Measurements from ENCODE around the gene F12. TPM values are rescaled to one million over a fixed set of nuclear protein-coding genes. Genes with fewer than 3 reads are reported as not detected.
"Not testable (repeated sequence)": the region's sequence is repeated elsewhere in the genome, so short reads cannot be mapped to it uniquely, and the experiment has no call there.

Gene F12
- total RNA-seq, 5 donors from 2014 or later (not counting 1 experiment from before 2014, with no cell fraction given): 0.28 to 0.98 (median 0.42) TPM; not detected in 1

DNA sequence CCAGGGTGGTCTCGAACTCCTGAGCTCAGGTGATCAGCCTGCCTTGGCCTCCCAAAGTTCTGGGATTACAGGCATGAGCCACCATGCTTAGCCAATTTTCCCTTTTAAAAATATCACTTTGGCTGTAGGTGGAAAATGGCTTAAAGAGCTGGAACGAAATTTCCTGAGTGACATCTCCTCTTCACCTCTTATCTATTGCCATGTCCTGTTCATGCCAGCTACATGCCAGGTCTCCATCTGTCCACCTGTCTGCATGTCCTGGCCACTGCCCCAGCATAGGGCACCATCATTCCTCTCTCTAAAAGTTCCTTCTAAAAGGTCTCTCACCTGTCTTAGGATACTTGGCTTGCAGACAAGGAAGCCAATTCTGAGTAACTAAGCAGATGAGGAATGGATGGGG lies 14.3 kb upstream of the F12 start:
- Histone ChIP-seq H3K27me3 (replicated peaks in 1 of 2; ENCODE audit: control insufficient read depth in 2 of 2, extremely low read depth in 1 of 2, insufficient read depth in 2 of 2, low read length in 1 of 2) (no peaks in the 10 kb centered on the region), H3K36me3 (ENCODE audit: control insufficient read depth in 2 of 2, extremely low read depth in 1 of 2, insufficient read depth in 1 of 2, low read length in 1 of 2) (peaks cover 0 to 10% of the 10 kb centered on the region in 2 donors), H3K4me1 (ENCODE audit: control insufficient read depth in 1 of 2, extremely low read depth in 1 of 2, insufficient read depth in 2 of 2, low read length in 2 of 2) (peaks cover 14 to 38% of the 10 kb centered on the region in 2 experiments), H3K9me3 (no peaks in the 10 kb centered on the region), H3K27ac (ENCODE audit: low read length) (no peak overlapping the region), H3K4me3 (ENCODE audit: control insufficient read depth in 1 of 2, extremely low read depth in 1 of 2, low read length in 1 of 2) (no peak overlapping the region)
- ChIA-PET POLR2A (no interaction called here), CTCF (no interaction called here)
- Mint-ChIP-seq H3K36me3 (no peaks in the 10 kb centered on the region), H3K9me3 (no peaks in the 10 kb centered on the region), H3K27me3 (no peaks in the 10 kb centered on the region), H3K27ac (no peak overlapping the region), H3K4me3 (no peak overlapping the region), H3K4me1 (peaks cover 25 to 33% (median 30%) of the 10 kb centered on the region in 3 donors)
- ATAC-seq (replicated peaks in 1 of 4): no peak
- 100% methylated on average over 1 of the region's 2 CpGs for WGBS (ENCODE audit: insufficient coverage)
- no peak for DNase-seq

DNA sequence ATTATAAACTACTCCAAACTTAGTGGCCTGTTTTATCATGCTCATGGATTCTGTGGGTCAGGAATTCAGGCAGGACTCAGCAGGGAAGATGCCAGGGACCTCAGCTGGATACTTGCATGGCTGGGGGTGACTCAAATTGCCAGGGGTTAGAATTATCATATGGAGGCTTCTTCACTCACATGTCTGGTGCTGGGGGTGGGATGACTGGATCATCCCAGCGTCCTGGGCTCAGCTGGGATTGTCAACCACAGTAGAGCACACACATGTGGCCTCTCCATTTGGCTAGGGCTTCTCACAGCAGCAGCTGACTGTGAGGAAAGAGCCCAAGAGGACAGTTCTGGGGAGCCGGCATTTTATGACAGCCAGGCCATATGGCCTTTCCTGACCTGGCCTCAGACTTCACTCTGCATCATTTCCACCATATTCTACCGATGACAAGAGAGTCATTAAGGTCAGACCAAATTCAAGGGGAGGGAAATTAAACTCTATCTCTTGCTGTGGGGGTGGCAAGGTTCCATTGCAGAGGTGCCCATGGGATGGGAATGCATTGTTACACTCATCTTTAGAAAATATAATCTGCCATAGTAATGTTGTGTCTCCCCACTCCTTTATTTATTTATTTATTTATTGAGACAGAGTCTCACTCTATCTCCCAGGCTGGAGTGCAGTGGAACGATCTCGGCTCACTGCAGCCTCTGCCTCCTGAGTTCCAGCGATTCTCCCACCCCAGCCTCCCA lies 11.9 kb upstream of the F12 start:
- ChIA-PET POLR2A (no interaction called here), CTCF (interaction anchor here in 1 of 2 donors (1.2 kb wide), 1 partner anchor 13 kb away, joined by 3 read pairs; no protein-coding TSS in a partner anchor)
- Mint-ChIP-seq H3K27ac (no peak overlapping the region), H3K4me1 (peaks cover 12 to 23% (median 18%) of the 10 kb centered on the region in 3 donors), H3K27me3 (no peaks in the 10 kb centered on the region), H3K9me3 (no peaks in the 10 kb centered on the region), H3K4me3 (no peak overlapping the region), H3K36me3 (no peaks in the 10 kb centered on the region)
- H3K4me3 ChIP-seq (ENCODE audit: control insufficient read depth in 1 of 2, extremely low read depth in 1 of 2, low read length in 1 of 2): no peak overlapping the region
- no peak for ATAC-seq (replicated peaks in 1 of 4)
- no peak for DNase-seq
- peaks cover 10 to 26% of the 10 kb centered on the region in 2 experiments for H3K4me1 ChIP-seq (ENCODE audit: control insufficient read depth in 1 of 2, extremely low read depth in 1 of 2, insufficient read depth in 2 of 2, low read length in 2 of 2)
- no peaks in the 10 kb centered on the region for H3K9me3 ChIP-seq
- WGBS (ENCODE audit: insufficient coverage): no CpG with 5 or more reads among the region's 6 CpGs
- no peaks in the 10 kb centered on the region for H3K36me3 ChIP-seq (ENCODE audit: control insufficient read depth in 2 of 2, extremely low read depth in 1 of 2, insufficient read depth in 1 of 2, low read length in 1 of 2)
- no peaks in the 10 kb centered on the region for H3K27me3 ChIP-seq (replicated peaks in 1 of 2; ENCODE audit: control insufficient read depth in 2 of 2, extremely low read depth in 1 of 2, insufficient read depth in 2 of 2, low read length in 1 of 2)
- no peak overlapping the region for H3K27ac ChIP-seq (ENCODE audit: low read length)

DNA sequence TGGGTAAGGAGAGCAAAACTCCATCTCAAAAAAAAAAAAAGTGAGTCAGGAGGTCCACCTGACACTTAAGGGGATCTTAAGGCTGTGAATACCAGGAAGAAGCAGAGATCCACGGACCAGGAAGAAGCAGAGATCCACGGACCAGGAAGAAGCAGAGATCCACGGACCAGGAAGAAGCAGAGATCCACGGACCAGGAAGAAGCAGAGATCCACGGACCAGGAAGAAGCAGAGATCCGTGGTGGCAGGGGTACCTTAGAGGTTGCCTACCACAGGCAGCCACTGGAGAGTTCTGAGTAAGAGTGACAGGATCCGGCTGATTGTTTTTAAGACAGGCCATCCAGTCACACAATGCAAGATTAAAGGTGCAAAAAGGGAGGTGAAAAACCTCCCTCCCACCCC lies 11.1 kb upstream of the F12 start:
- peaks cover 9 to 24% of the 10 kb centered on the region in 2 experiments for H3K4me1 ChIP-seq (ENCODE audit: control insufficient read depth in 1 of 2, extremely low read depth in 1 of 2, insufficient read depth in 2 of 2, low read length in 2 of 2)
- H3K27ac ChIP-seq (ENCODE audit: low read length); ATAC-seq (replicated peaks in 1 of 4); H3K9me3 ChIP-seq; DNase-seq; H3K4me3 ChIP-seq (ENCODE audit: control insufficient read depth in 1 of 2, extremely low read depth in 1 of 2, low read length in 1 of 2); H3K27me3 ChIP-seq (replicated peaks in 1 of 2; ENCODE audit: control insufficient read depth in 2 of 2, extremely low read depth in 1 of 2, insufficient read depth in 2 of 2, low read length in 1 of 2); POLR2A ChIA-PET; H3K36me3 ChIP-seq (ENCODE audit: control insufficient read depth in 2 of 2, extremely low read depth in 1 of 2, insufficient read depth in 1 of 2, low read length in 1 of 2); H3K9me3 Mint-ChIP-seq; H3K27me3 Mint-ChIP-seq; H3K27ac Mint-ChIP-seq; CTCF ChIA-PET; H3K4me3 Mint-ChIP-seq; H3K36me3 Mint-ChIP-seq: not testable (repeated sequence)
- 87% methylated on average over 6 of the region's 7 CpGs for WGBS (ENCODE audit: insufficient coverage)
- H3K4me1 Mint-ChIP-seq: peaks cover 8 to 20% (median 15%) of the 10 kb centered on the region in 3 donors

- no CpG with 5 or more reads among the region's 3 CpGs for WGBS (ENCODE audit: insufficient coverage)
- no peak overlapping the region for H3K27ac Mint-ChIP-seq
- ChIA-PET POLR2A (interaction anchor here in 1 of 2 donors (0.6 to 0.8 kb wide), 2 partner anchors 8 to 11 kb away, joined by 4 to 5 read pairs; no protein-coding TSS in a partner anchor), CTCF (no interaction called here)
- no peak overlapping the region for H3K4me3 Mint-ChIP-seq
- H3K36me3 Mint-ChIP-seq: no peaks in the 10 kb centered on the region
- Histone ChIP-seq H3K36me3 (ENCODE audit: control insufficient read depth in 2 of 2, extremely low read depth in 1 of 2, insufficient read depth in 1 of 2, low read length in 1 of 2) (no peaks in the 10 kb centered on the region), H3K4me1 (ENCODE audit: control insufficient read depth in 1 of 2, extremely low read depth in 1 of 2, insufficient read depth in 2 of 2, low read length in 2 of 2) (peaks cover 4 to 20% of the 10 kb centered on the region in 2 experiments), H3K9me3 (no peaks in the 10 kb centered on the region), H3K27me3 (replicated peaks in 1 of 2; ENCODE audit: control insufficient read depth in 2 of 2, extremely low read depth in 1 of 2, insufficient read depth in 2 of 2, low read length in 1 of 2) (no peaks in the 10 kb centered on the region), H3K27ac (ENCODE audit: low read length) (no peak overlapping the region), H3K4me3 (ENCODE audit: control insufficient read depth in 1 of 2, extremely low read depth in 1 of 2, low read length in 1 of 2) (no peak overlapping the region)
- H3K27me3 Mint-ChIP-seq: no peaks in the 10 kb centered on the region
- no peaks in the 10 kb centered on the region for H3K9me3 Mint-ChIP-seq
- DNase-seq (no peak), ATAC-seq (replicated peaks in 1 of 4) (no peak)
- peaks cover 10 to 18% (median 17%) of the 10 kb centered on the region in 3 donors for H3K4me1 Mint-ChIP-seq
These were observed 9.7 kb upstream of the F12 start for GRCh38 chr5:177419046-177419445.

GRCh38 chr5:177417081-177417480 lies 7.7 kb upstream of the F12 start:
- H3K36me3 Mint-ChIP-seq; CTCF ChIA-PET; H3K4me3 Mint-ChIP-seq; H3K27ac Mint-ChIP-seq; H3K27ac ChIP-seq (ENCODE audit: low read length); H3K4me3 ChIP-seq (ENCODE audit: control insufficient read depth in 1 of 2, extremely low read depth in 1 of 2, low read length in 1 of 2); H3K9me3 ChIP-seq; DNase-seq; H3K9me3 Mint-ChIP-seq; H3K27me3 ChIP-seq (replicated peaks in 1 of 2; ENCODE audit: control insufficient read depth in 2 of 2, extremely low read depth in 1 of 2, insufficient read depth in 2 of 2, low read length in 1 of 2); ATAC-seq (replicated peaks in 1 of 4); H3K27me3 Mint-ChIP-seq; H3K36me3 ChIP-seq (ENCODE audit: control insufficient read depth in 2 of 2, extremely low read depth in 1 of 2, insufficient read depth in 1 of 2, low read length in 1 of 2): not testable (repeated sequence)
- peaks cover 19 to 35% (median 29%) of the 10 kb centered on the region in 3 donors for H3K4me1 Mint-ChIP-seq
- WGBS (ENCODE audit: insufficient coverage): 62% methylated on average over 2 of the region's 6 CpGs
- POLR2A ChIA-PET: interaction anchor here in 1 of 2 donors (1.3 kb wide), 1 partner anchor 36 kb away, joined by 4 read pairs; no protein-coding TSS in a partner anchor
- peaks cover 4 to 35% of the 10 kb centered on the region in 2 experiments for H3K4me1 ChIP-seq (ENCODE audit: control insufficient read depth in 1 of 2, extremely low read depth in 1 of 2, insufficient read depth in 2 of 2, low read length in 2 of 2)

- no peaks in the 10 kb centered on the region for H3K36me3 ChIP-seq (ENCODE audit: control insufficient read depth in 2 of 2, extremely low read depth in 1 of 2, insufficient read depth in 1 of 2, low read length in 1 of 2)
- no peaks in the 10 kb centered on the region for H3K27me3 ChIP-seq (replicated peaks in 1 of 2; ENCODE audit: control insufficient read depth in 2 of 2, extremely low read depth in 1 of 2, insufficient read depth in 2 of 2, low read length in 1 of 2)
- no peak overlapping the region for H3K27ac ChIP-seq (ENCODE audit: low read length)
- peak overlapping the region; percentile 34 to 36 for H3K27ac Mint-ChIP-seq
- peaks cover 4 to 54% of the 10 kb centered on the region in 2 experiments for H3K4me1 ChIP-seq (ENCODE audit: control insufficient read depth in 1 of 2, extremely low read depth in 1 of 2, insufficient read depth in 2 of 2, low read length in 2 of 2)
- ChIA-PET POLR2A (interaction anchor here (0.7 kb wide), 2 partner anchors 11 to 319 kb away, joined by 3 read pairs; no protein-coding TSS in a partner anchor), CTCF (interaction anchor here in 1 of 2 donors (1.1 kb wide), 1 partner anchor 10 kb away, joined by 4 read pairs; no protein-coding TSS in a partner anchor)
- ATAC-seq (replicated peaks in 1 of 4) (no peak), DNase-seq (no peak)
- peak overlapping the region in 1 of 3 donors; percentile 34 for H3K4me3 Mint-ChIP-seq
- no peaks in the 10 kb centered on the region for H3K36me3 Mint-ChIP-seq
- no peak overlapping the region for H3K4me3 ChIP-seq (ENCODE audit: control insufficient read depth in 1 of 2, extremely low read depth in 1 of 2, low read length in 1 of 2)
- H3K27me3 Mint-ChIP-seq: no peaks in the 10 kb centered on the region
- H3K4me1 Mint-ChIP-seq: peaks cover 29 to 46% (median 38%) of the 10 kb centered on the region in 3 donors
- WGBS (ENCODE audit: insufficient coverage): no CpG with 5 or more reads among the region's 3 CpGs
- H3K9me3 ChIP-seq: no peaks in the 10 kb centered on the region
- no peaks in the 10 kb centered on the region for H3K9me3 Mint-ChIP-seq
These were observed 5.1 kb upstream of the F12 start for GRCh38 chr5:177414481-177414880.
